Naive thymus-derived CD4-positive, alpha-beta T cell (primary cell): ENCODE results near the gene IRX4. TPM values are rescaled to one million over a fixed set of nuclear protein-coding genes. Genes with fewer than 3 reads are reported as not detected.

ENCODE experiments used
- ATAC-seq: fragments of 150-1000 bp; cut with Tn5 transposase; 2 replicates; pipeline ENCODE4 v1.10.0; 2021; ENCODE audit warnings: mild to moderate bottlenecking, moderate library complexity
- CTCF ChIA-PET: fragments of 350-600 bp; sonication (Branson Sonifier 250); formaldehyde crosslinking; loops from one replicate; lab custom pipeline; 2021; ENCODE audit warnings: antibody characterized with exemption; lab: Charles Lee
- POLR2A ChIA-PET: fragments of 350-600 bp; sonication (Branson Sonifier 250); formaldehyde crosslinking; loops from one replicate; lab custom pipeline; 2021; ENCODE audit warnings: antibody characterized with exemption, inconsistent platforms; lab: Charles Lee
- DNase-seq, 9 donors: peaks; one replicate each; pipeline versions ENCODE4 v3.0.0 to v3.0.0-alpha.2; 2020 to 2022; ENCODE audit warnings: mixed read lengths in 1 of 9
- H3K27ac ChIP-seq: one replicate; pipeline ENCODE4 v1.7.0; 2013; ENCODE audit warnings: mild to moderate bottlenecking, low read depth, low read length, moderate library complexity
- H3K27me3 ChIP-seq, 2 donors: one replicate each; pipeline ENCODE4 v1.7.0; 2013; ENCODE audit warnings: low read length in 2 of 2, mild to moderate bottlenecking in 2 of 2, moderate library complexity in 2 of 2; ENCODE audit not compliant: control insufficient read depth in 2 of 2, insufficient read depth in 2 of 2
- H3K36me3 ChIP-seq, 3 experiments: 1 replicate in 2 of 3; 2 replicates in 1 of 3; pipeline ENCODE4 v1.7.0; 2013; ENCODE audit warnings: low read length in 3 of 3, mild to moderate bottlenecking in 3 of 3, moderate library complexity in 1 of 3; ENCODE audit not compliant: insufficient read depth in 3 of 3, control insufficient read depth in 2 of 3
- H3K4me1 ChIP-seq, 2 donors: one replicate each; pipeline ENCODE4 v1.7.0; 2013; ENCODE audit warnings: low read length in 2 of 2, mild to moderate bottlenecking in 2 of 2, moderate library complexity in 1 of 2; ENCODE audit not compliant: control insufficient read depth in 2 of 2, insufficient read depth in 2 of 2
- H3K4me3 ChIP-seq: 2 replicates; pipeline ENCODE4 v1.7.0; 2013; ENCODE audit warnings: mild to moderate bottlenecking, low read length
- H3K9me3 ChIP-seq, 3 experiments: 1 replicate in 2 of 3; 2 replicates in 1 of 3; pipeline ENCODE4 v1.7.0; 2013; ENCODE audit warnings: low read length in 3 of 3; ENCODE audit not compliant: control insufficient read depth in 2 of 3
- H3K27ac Mint-ChIP-seq, 9 donors: one replicate each; pipeline ENCODE4 v1.8.0; 2020 to 2022; ENCODE audit warnings: mixed read lengths in 9 of 9, mild to moderate bottlenecking in 8 of 9, moderate library complexity in 5 of 9, inconsistent platforms in 2 of 9
- H3K27me3 Mint-ChIP-seq, 5 donors: one replicate each; pipeline ENCODE4 v1.8.0; 2021 to 2022; ENCODE audit warnings: mixed read lengths in 5 of 5, mild to moderate bottlenecking in 1 of 5
- H3K36me3 Mint-ChIP-seq, 5 donors: one replicate each; pipeline ENCODE4 v1.8.0; 2020 to 2022; ENCODE audit warnings: mixed read lengths in 5 of 5, mild to moderate bottlenecking in 3 of 5, inconsistent platforms in 1 of 5
- H3K4me1 Mint-ChIP-seq, 7 donors: one replicate each; pipeline ENCODE4 v1.8.0; 2020 to 2022; ENCODE audit warnings: mixed read lengths in 7 of 7, mild to moderate bottlenecking in 3 of 7, inconsistent platforms in 1 of 7
- H3K4me3 Mint-ChIP-seq, 10 donors: one replicate each; pipeline ENCODE4 v1.8.0; 2020 to 2022; ENCODE audit warnings: mild to moderate bottlenecking in 10 of 10, mixed read lengths in 10 of 10, moderate library complexity in 6 of 10, inconsistent platforms in 2 of 10
- H3K9me3 Mint-ChIP-seq, 11 donors: one replicate each; pipeline ENCODE4 v1.8.0; 2020 to 2022; ENCODE audit warnings: mixed read lengths in 11 of 11, mild to moderate bottlenecking in 4 of 11, inconsistent platforms in 1 of 11, moderate library complexity in 1 of 11
- intact Hi-C, 2 donors: fragments of 100-400 bp; cut with micrococcal nuclease; formaldehyde crosslinking; loops; one replicate each; pipeline ENCODE4 v1.15.1; 2023
- polyA plus RNA-seq, 2 donors: library from polyadenylated mRNA; unstranded; fragments of 300-500 nt; fragmentation: Illumina TruSeq; gene quantifications; one replicate each; pipeline ENCODE4 v1.2.3, GENCODE V29; 2021
- total RNA-seq, 6 experiments: library from RNA in 5 of 6; stranded (reverse) in 5 of 6; gene quantifications; 1 replicate in 5 of 6; 2 replicates in 1 of 6; pipeline ENCODE4 v1.2.3 and lab custom pipeline; 2021 to 2026

Gene IRX4
- total and polyA plus RNA-seq, 7 experiments from 2014 or later = not detected

DNA sequence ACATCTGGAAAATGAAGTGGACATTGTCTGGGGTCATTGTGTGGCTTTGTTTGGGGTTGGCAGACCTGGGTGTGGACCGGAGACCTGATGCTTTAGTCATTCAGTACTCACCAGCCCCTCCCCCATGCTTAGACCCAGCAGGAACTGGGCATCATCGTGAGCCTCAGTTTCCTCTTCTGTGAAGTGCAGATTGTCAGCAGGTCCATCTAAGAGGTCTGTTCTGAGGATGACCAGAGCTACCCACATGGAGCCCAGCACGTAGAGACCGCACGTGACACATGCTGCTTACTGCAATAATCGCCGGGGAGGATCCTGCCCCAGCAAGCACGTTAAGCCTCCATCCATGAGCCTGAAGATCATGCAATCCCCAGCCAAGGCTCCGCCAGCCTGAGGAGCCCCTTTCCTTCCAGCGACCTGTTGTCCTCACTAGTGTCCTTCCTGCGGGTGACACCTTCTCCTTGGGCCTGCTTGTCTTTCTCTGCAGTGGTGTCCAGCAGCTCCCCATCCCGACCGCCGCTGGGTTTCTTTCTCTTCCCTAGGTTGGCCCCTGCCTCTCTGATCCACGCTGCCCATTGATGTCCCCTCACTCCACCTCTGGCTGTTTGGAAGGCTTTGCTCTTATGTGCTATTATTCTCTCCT lies 26.7 kb upstream of the IRX4 start:
- CTCF ChIA-PET = no interaction called here
- Mint-ChIP-seq H3K4me3 (no peak overlapping the region), H3K36me3 (no peaks in the 10 kb centered on the region), H3K27me3 (peaks cover 0 to 29% (median 17%) of the 10 kb centered on the region in 5 donors), H3K9me3 (peaks cover 0 to 22% (median 0%) of the 10 kb centered on the region in 11 donors), H3K27ac (no peak overlapping the region), H3K4me1 (no peaks in the 10 kb centered on the region)
- intact Hi-C loops = no loop called here
- Histone ChIP-seq H3K4me3 (no peak overlapping the region), H3K27ac (no peak overlapping the region), H3K36me3 (no peaks in the 10 kb centered on the region), H3K9me3 (no peaks in the 10 kb centered on the region), H3K27me3 (no peaks in the 10 kb centered on the region), H3K4me1 (no peaks in the 10 kb centered on the region)
- ATAC-seq (no peak), DNase-seq (no peak)
- POLR2A ChIA-PET = no interaction called here

DNA sequence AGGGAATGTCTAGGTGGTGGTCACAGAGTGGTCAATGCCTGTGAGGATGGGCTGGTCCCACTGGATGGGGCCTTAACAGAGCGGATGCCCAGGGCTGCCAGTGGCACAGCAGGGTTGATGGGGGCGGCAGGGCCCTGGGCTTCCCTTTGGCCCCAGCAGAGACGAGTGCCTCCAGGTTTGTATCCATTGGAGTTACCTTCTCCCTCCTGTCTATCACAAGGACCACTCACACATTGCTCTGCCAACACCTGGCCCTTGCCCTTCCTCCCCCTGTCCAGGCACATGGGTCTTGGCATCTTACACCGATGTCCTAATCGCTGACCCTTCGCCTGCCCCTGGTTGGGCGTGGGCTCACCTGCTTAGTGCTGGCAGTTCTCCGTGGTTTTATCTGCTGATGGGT lies 26.2 kb upstream of the IRX4 start:
- ChIA-PET CTCF (no interaction called here), POLR2A (no interaction called here)
- intact Hi-C loops = no loop called here
- peaks cover under 1 to 35% (median 19%) of the 10 kb centered on the region in 5 donors for H3K27me3 Mint-ChIP-seq
- DNase-seq (no peak), ATAC-seq (no peak)
- no peaks in the 10 kb centered on the region for H3K4me1 ChIP-seq
- H3K4me3 ChIP-seq = no peak overlapping the region
- H3K27ac ChIP-seq = no peak overlapping the region
- H3K9me3 Mint-ChIP-seq = peaks cover 0 to 24% (median 3%) of the 10 kb centered on the region in 11 donors
- peaks cover 0 to 4% (median under 1%) of the 10 kb centered on the region in 5 donors for H3K36me3 Mint-ChIP-seq
- H3K27ac Mint-ChIP-seq = no peak overlapping the region
- no peaks in the 10 kb centered on the region for H3K36me3 ChIP-seq
- H3K4me1 Mint-ChIP-seq = no peaks in the 10 kb centered on the region
- H3K27me3 ChIP-seq = no peaks in the 10 kb centered on the region
- H3K4me3 Mint-ChIP-seq = no peak overlapping the region
- no peaks in the 10 kb centered on the region for H3K9me3 ChIP-seq

DNA sequence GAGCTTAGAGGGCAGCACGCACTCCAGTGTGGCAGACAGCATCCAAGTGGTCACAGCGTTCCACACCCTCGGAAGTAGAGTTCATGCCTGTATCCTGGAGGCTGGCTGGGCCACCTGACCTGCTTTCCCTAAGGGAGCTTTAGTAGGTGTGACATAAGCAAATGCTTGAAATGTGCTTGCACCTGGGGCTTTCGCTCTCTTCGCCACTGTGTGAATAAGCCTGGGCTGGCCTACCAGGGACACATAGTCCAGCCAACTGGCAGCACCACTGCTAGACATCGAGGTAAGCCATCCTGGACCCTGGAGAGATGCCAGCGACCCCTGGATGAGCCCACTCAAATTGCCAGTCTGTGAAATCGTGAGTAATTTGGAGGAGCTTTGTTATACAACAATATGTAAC lies 24.9 kb upstream of the IRX4 start:
- ChIA-PET POLR2A (no interaction called here), CTCF (no interaction called here)
- H3K27me3 Mint-ChIP-seq = peaks cover 5 to 42% (median 27%) of the 10 kb centered on the region in 5 donors
- H3K9me3 Mint-ChIP-seq = peaks cover 0 to 31% (median 9%) of the 10 kb centered on the region in 11 donors
- Histone ChIP-seq H3K9me3 (no peaks in the 10 kb centered on the region), H3K4me3 (no peak overlapping the region), H3K4me1 (no peaks in the 10 kb centered on the region), H3K27ac (no peak overlapping the region), H3K27me3 (no peaks in the 10 kb centered on the region), H3K36me3 (no peaks in the 10 kb centered on the region)
- no peak overlapping the region for H3K4me3 Mint-ChIP-seq
- intact Hi-C loops = no loop called here
- DNase-seq (no peak), ATAC-seq (no peak)
- no peak overlapping the region for H3K27ac Mint-ChIP-seq
- H3K36me3 Mint-ChIP-seq = peaks cover 0 to 7% (median 4%) of the 10 kb centered on the region in 5 donors
- no peaks in the 10 kb centered on the region for H3K4me1 Mint-ChIP-seq

- ChIA-PET POLR2A (no interaction called here), CTCF (interaction anchor here (0.6 kb wide), 1 partner anchor 11 kb away, joined by 3 read pairs; no protein-coding TSS in a partner anchor)
- Mint-ChIP-seq H3K27ac (no peak overlapping the region), H3K4me3 (no peak overlapping the region), H3K36me3 (peaks cover 0 to 12% (median 4%) of the 10 kb centered on the region in 5 donors), H3K9me3 (peaks cover 0 to 31% (median 9%) of the 10 kb centered on the region in 11 donors), H3K27me3 (peaks cover 5 to 53% (median 38%) of the 10 kb centered on the region in 5 donors), H3K4me1 (peaks cover 0 to 1% (median 0%) of the 10 kb centered on the region in 7 donors)
- intact Hi-C loops = no loop called here
- Histone ChIP-seq H3K36me3 (no peaks in the 10 kb centered on the region), H3K4me3 (no peak overlapping the region), H3K27me3 (no peaks in the 10 kb centered on the region), H3K27ac (no peak overlapping the region), H3K9me3 (no peaks in the 10 kb centered on the region), H3K4me1 (no peaks in the 10 kb centered on the region)
- DNase-seq (no peak), ATAC-seq (no peak)
These were observed 22.4 kb upstream of the IRX4 start for GRCh38 chr5:1905108-1905507.

GRCh38 chr5:1901983-1902382 lies 19.3 kb upstream of the IRX4 start:
- CTCF ChIA-PET = no interaction called here
- DNase-seq (no peak), ATAC-seq (no peak)
- H3K4me3 Mint-ChIP-seq = no peak overlapping the region
- H3K27ac Mint-ChIP-seq = no peak overlapping the region
- peaks cover 0 to 1% (median 0%) of the 10 kb centered on the region in 7 donors for H3K4me1 Mint-ChIP-seq
- H3K36me3 Mint-ChIP-seq = peaks cover 0 to 12% (median 4%) of the 10 kb centered on the region in 5 donors
- intact Hi-C loops = no loop called here
- Histone ChIP-seq H3K4me3 (no peak overlapping the region), H3K9me3 (no peaks in the 10 kb centered on the region), H3K36me3 (no peaks in the 10 kb centered on the region), H3K27me3 (no peaks in the 10 kb centered on the region), H3K4me1 (no peaks in the 10 kb centered on the region), H3K27ac (no peak overlapping the region)
- H3K9me3 Mint-ChIP-seq = peaks cover 0 to 31% (median 9%) of the 10 kb centered on the region in 11 donors
- POLR2A ChIA-PET = no interaction called here
- H3K27me3 Mint-ChIP-seq = peaks cover 5 to 45% (median 34%) of the 10 kb centered on the region in 5 donors

- intact Hi-C loops = no loop called here
- Histone ChIP-seq H3K9me3 (no peaks in the 10 kb centered on the region), H3K4me1 (no peaks in the 10 kb centered on the region), H3K27me3 (no peaks in the 10 kb centered on the region), H3K36me3 (no peaks in the 10 kb centered on the region), H3K4me3 (no peak overlapping the region), H3K27ac (no peak overlapping the region)
- Mint-ChIP-seq H3K27me3 (peaks cover 5 to 45% (median 39%) of the 10 kb centered on the region in 5 donors), H3K9me3 (peaks cover 0 to 31% (median 9%) of the 10 kb centered on the region in 11 donors), H3K36me3 (peaks cover 0 to 12% (median 4%) of the 10 kb centered on the region in 5 donors), H3K4me3 (no peak overlapping the region), H3K4me1 (peaks cover 0 to 1% (median 0%) of the 10 kb centered on the region in 7 donors), H3K27ac (no peak overlapping the region)
- ATAC-seq = no peak
- DNase-seq = no peak
- POLR2A ChIA-PET = no interaction called here
- CTCF ChIA-PET = no interaction called here
These were observed 18.3 kb upstream of the IRX4 start for GRCh38 chr5:1901061-1901460.

- no peaks in the 10 kb centered on the region for H3K4me1 ChIP-seq
- ChIA-PET CTCF (no interaction called here), POLR2A (no interaction called here)
- intact Hi-C loops = no loop called here
- Mint-ChIP-seq H3K27ac (no peak overlapping the region), H3K27me3 (peaks cover 7 to 47% (median 35%) of the 10 kb centered on the region in 5 donors), H3K9me3 (peaks cover 0 to 12% (median 7%) of the 10 kb centered on the region in 11 donors), H3K4me1 (peaks cover 0 to 1% (median 0%) of the 10 kb centered on the region in 7 donors), H3K36me3 (peaks cover 0 to 11% (median 4%) of the 10 kb centered on the region in 5 donors), H3K4me3 (no peak overlapping the region)
- no peak overlapping the region for H3K27ac ChIP-seq
- DNase-seq (no peak), ATAC-seq (no peak)
- H3K27me3 ChIP-seq = no peaks in the 10 kb centered on the region
- H3K4me3 ChIP-seq = no peak overlapping the region
- no peaks in the 10 kb centered on the region for H3K9me3 ChIP-seq
- H3K36me3 ChIP-seq = no peaks in the 10 kb centered on the region
These were observed 16.5 kb upstream of the IRX4 start for GRCh38 chr5:1899201-1899600.
